Measurements from ENCODE around the gene LIM2. TPM values are rescaled to one million over a fixed set of nuclear protein-coding genes. Genes with fewer than 3 reads are reported as not detected.

The LIM2 gene
- total and polyA plus RNA-seq, 9 of the 15 experiments (the other 6 are each of a cell fraction or from before 2014, with no cell fraction given): 0.07 to 0.45 (median 0.18) TPM; not detected in 4

GRCh38 chr19:51382004-51382403 is 5.8 kb downstream of the LIM2 start:
- Histone ChIP-seq H3K36me3 (ENCODE audit: control insufficient read depth, insufficient read depth, low read length) (no peaks in the 10 kb centered on the region), H3K9me3 (replicated peaks; ENCODE audit: control insufficient read depth, insufficient read depth, low read depth, low read length) (0 out of 2 replicates have a peak, but pooled peaks cover 4% of the 10 kb centered on the region), H3K4me2 (ENCODE audit: insufficient read depth, low read length) (no peak overlapping the region), H2AFZ (ENCODE audit: low read depth, low read length) (no peak overlapping the region), H3K27me3 (ENCODE audit: control insufficient read depth in 2 of 2, insufficient read depth in 2 of 2, low read length in 2 of 2) (no peaks in the 10 kb centered on the region), H3K4me3 (no peak overlapping the region), H3K27ac (ENCODE audit: extremely low read depth, low read depth, low read length) (no peak overlapping the region), H4K20me1 (replicated peaks; ENCODE audit: control insufficient read depth, insufficient read depth, low read length) (no peaks in the 10 kb centered on the region), H3K9ac (ENCODE audit: insufficient read depth in 1 of 2, low read depth in 2 of 2, low read length in 2 of 2) (no peak overlapping the region), H3K4me1 (replicated peaks in 1 of 2; ENCODE audit: control insufficient read depth in 2 of 2, insufficient read depth in 2 of 2, low read length in 2 of 2) (peaks cover 15 to 16% of the 10 kb centered on the region in 2 experiments; a peak in 4 of 5 replicates), H3K79me2 (ENCODE audit: control insufficient read depth, insufficient read depth, low read length) (no peaks in the 10 kb centered on the region), H3K9me1 (ENCODE audit: control insufficient read depth, insufficient read depth, low read length) (no peaks in the 10 kb centered on the region)
- no TSS peak for BruUV-seq (replicated peaks)
- TF ChIP-seq E2F6 (IDR thresholded peaks at IDR 0.05; ENCODE audit: borderline replicate concordance in 1 of 2, extremely low read depth in 1 of 2, insufficient read depth in 1 of 2, insufficient read length in 1 of 2, low read depth in 1 of 2, low read length in 1 of 2, poor library complexity in 1 of 2, severe bottlenecking in 1 of 2) (no peak), PHF8 (IDR thresholded peaks at IDR 0.05; ENCODE audit: borderline replicate concordance, low read length) (no peak), GTF2B (IDR thresholded peaks at IDR 0.05; ENCODE audit: extremely low read depth, insufficient read length) (no peak), RFX5 (IDR thresholded peaks at IDR 0.05; ENCODE audit: low read depth, low read length) (no peak), MYNN (IDR thresholded peaks at IDR 0.05) (no peak), MYNN (CRISPR knock-in tag; IDR thresholded peaks at IDR 0.05) (no peak), CBFB (CRISPR knock-in tag; IDR thresholded peaks at IDR 0.05) (no peak), NFXL1 (CRISPR knock-in tag; IDR thresholded peaks at IDR 0.05) (no peak), ZNF583 (CRISPR knock-in tag; IDR thresholded peaks at IDR 0.05) (no peak), ELK3 (CRISPR knock-in tag; IDR thresholded peaks at IDR 0.05) (no peak), CEBPB (tag; IDR thresholded peaks at IDR 0.05) (no peak), MAZ (CRISPR knock-in tag; conservative IDR thresholded peaks at IDR 0.05 in 1 of 2, IDR thresholded peaks at IDR 0.05 in 1 of 2) (no peak), ZBTB9 (CRISPR knock-in tag; IDR thresholded peaks at IDR 0.05) (no peak), ILF3 (IDR thresholded peaks at IDR 0.05; ENCODE audit: borderline replicate concordance) (no peak), PHB2 (IDR thresholded peaks at IDR 0.05; ENCODE audit: low read depth) (no peak), TCFL5 (CRISPR knock-in tag; conservative IDR thresholded peaks at IDR 0.05) (no peak), ZBTB1 (CRISPR knock-in tag; IDR thresholded peaks at IDR 0.05; ENCODE audit: borderline replicate concordance, low read depth) (no peak), SUPT5H (IDR thresholded peaks at IDR 0.05) (no peak), ZNF586 (CRISPR knock-in tag; conservative IDR thresholded peaks at IDR 0.05) (no peak), NFE2L1 (tag; IDR thresholded peaks at IDR 0.05; ENCODE audit: borderline replicate concordance, low read depth) (no peak)
- in situ Hi-C loops (cut with MboI): no loop called here
- ChIA-PET CTCF (ENCODE audit: low intra/inter-chr PET ratio) (no interaction called here), POLR2A (interaction anchor here (0.6 to 1.6 kb wide), 3 partner anchors 8 to 1509 kb away, joined by 3 to 5 read pairs (median 3); partner anchors contain the start of gene C19orf84)
- 100% methylated on average over 3 of the region's 4 CpGs for WGBS (ENCODE audit: insufficient coverage, low coverage, missing lambda C conversion rate)
- ATAC-seq: no peak
- no peak for DNase-seq (ENCODE audit: extremely low read depth in 1 of 4, low spot score in 3 of 4)
- no peak for FAIRE-seq
- intact Hi-C loops (cut with micrococcal nuclease): no loop called here
